ENCODE measurements around the gene VPS35.

VPS35 gene

DNA sequence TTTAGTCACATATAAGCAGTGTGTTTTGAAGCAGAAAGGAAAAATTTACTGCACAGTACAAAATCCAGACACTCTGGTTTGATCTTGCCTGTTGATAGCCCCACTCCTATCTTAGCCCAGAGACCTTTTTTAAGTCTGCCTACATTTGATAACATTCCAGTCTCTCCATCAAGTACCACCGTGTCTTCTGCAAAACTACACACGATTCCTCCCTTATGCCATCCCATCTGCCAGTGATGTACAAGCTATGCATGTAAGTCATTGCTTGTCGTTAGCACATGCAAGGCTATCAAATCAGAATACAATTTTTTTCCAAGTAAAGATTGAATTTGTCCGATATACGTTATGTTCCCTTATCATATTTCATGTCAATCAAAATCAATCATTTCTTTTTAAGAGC lies 82.7 kb downstream of the VPS35 start:
- no peak for DNase-seq
